GM19438 (cell line): ENCODE measurements around the gene ZFHX2.

Experiments
- ATAC-seq: cut with Tn5 transposase; IDR thresholded peaks from one replicate; pipeline ENCODE4 v1.9.1; 2021; ENCODE audit warnings: low read depth; ENCODE audit not compliant: unreplicated experiment

The ZFHX2 gene

DNA sequence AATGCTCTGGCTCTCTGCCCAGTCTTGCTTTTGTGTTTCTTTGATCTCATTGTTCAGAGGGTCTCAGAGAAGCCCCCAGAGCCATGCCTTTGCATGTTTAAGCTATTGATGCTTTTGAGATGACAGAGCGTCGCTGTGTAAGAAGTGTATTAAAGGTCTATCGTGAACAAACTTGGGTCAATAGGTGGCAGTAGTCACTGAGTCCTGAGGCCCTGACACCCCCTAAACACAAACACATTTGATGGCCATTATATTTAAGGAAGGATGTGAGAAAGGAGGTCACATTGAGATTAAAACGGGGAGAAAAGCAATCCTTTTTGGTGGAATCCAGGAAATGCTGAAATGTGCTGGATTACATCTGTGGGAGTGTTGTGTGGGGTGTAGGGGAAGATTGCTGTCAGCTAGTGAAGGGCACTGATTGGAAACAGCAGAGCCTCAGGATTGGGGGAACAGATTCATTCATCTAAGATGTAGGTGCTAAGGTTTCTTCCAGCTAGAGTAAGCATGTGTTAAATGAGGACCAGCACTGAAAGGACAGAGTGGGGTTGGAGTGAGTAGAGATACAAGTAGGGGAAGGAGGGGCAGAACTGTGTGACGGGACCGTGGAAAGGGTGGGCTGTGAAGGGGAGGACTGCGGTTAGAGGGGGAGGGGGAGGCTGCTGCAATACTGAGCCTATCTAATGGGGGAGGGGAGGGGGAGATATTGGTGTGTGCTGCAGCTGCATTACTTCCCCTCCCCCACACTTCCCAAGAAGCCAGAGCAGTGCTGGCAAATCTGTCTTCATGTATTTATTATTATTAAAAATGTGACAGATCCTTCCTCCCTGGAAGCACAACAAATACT, 69.4 kb downstream of the ZFHX2 start:
- no peak for ATAC-seq

DNA sequence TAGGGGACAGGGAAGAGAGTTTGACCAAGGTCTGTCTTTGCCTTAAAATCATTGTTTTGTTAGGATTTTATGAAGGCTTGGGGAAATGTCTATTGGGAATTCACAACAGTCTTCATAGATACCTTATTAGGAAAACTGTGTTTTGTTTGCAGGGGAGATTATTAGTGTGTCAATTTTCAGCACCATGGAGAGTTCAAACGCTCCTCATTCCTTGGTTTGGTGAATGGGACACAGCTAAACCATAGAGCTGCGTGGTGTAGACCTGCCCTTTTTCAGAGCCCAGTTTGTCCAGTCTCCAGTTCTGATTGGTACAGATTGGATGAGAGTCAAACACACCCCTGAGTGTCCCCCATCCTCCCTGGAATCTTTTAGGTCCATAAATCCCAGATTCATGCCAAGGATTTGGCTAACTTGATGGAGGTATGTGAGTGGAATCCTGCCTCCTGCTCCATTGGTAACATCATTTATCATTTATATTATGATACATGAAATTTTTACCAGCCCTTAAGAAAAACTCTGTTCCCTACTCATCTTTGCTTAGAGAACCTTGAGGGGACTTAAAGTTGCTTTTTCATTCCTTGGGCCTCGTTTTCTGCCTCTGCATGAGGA, 70.1 kb downstream of the ZFHX2 start:
- ATAC-seq, result no peak

DNA sequence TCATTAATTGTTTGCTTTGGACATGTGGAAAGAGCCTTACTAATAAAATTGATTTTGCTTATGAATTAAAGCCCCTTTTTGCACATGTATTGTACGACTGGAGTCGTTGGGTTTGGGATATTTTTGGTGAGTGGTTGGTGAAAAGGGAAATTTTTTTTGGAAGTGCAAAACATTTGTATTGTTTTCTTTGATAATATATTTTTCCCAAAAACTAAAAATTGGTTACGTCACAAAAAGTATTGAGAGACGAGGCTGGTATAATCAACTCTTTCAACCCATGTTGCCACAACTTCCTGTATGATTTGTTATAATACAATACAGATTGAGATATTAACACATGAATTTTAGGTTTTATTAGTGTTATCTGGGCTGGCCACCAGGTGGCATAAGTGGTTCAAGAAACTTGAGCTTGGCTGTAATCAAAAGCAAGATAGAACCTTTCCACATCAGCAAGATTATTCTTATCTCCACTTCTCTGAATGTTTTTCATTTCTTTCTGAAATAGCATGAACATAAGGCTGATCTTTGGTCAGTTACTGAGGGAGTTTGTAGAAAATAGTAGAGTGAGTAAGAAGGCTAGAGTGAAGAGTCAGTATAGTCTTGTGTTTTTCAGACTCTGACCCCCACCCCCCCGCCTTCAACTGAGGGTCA, 73.3 kb downstream of the ZFHX2 start:
- ATAC-seq, result no peak

DNA sequence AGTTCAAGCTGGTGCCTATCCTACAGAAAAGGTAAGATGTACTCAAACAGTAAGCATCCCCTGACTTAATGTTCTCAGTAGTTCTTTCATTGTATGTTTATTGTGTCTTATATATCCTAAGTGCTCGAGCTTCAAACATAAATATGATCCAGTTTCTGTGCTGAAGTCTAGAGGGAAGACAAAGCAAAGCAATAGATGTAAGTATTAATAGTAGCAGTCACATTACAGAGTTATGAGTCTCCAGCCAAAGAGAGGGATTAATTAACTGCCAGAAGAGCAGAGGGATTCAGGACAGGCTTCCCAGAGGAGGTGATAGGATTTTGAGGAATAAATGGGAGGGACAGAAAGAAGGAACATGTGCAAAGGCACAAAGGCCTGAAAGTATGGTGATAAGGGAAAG, 80.6 kb downstream of the ZFHX2 start:
- ATAC-seq, result no peak
